Trophoblast cell (in vitro differentiated cells and primary cell): ENCODE data around the gene ANKS1B.

Experiments
- DNase-seq, 2 donors: peaks; one replicate each; pipeline ENCODE4 v3.0.0-alpha.2; 2016
- H2AFZ ChIP-seq: 2 replicates; pipeline ENCODE4 v1.6.1; 2013; ENCODE audit warnings: low read length, moderate library complexity, mild to moderate bottlenecking; ENCODE audit not compliant: insufficient read depth, poor library complexity
- H2AK5ac ChIP-seq: 2 replicates; pipeline ENCODE4 v1.6.1; 2013; ENCODE audit warnings: mild to moderate bottlenecking, low read length
- H2BK120ac ChIP-seq: 2 replicates; pipeline ENCODE4 v1.6.1; 2013; ENCODE audit warnings: low read length, mild to moderate bottlenecking, moderate library complexity; ENCODE audit not compliant: insufficient read depth, poor library complexity
- H2BK12ac ChIP-seq: 2 replicates; pipeline ENCODE4 v1.6.1; 2013; ENCODE audit warnings: mild to moderate bottlenecking, low read length, moderate library complexity
- H2BK5ac ChIP-seq: 2 replicates; pipeline ENCODE4 v1.6.1; 2013; ENCODE audit warnings: low read length, low read depth, moderate library complexity, mild to moderate bottlenecking; ENCODE audit not compliant: poor library complexity
- H3K14ac ChIP-seq: 2 replicates; pipeline ENCODE4 v1.6.1; 2013; ENCODE audit warnings: mild to moderate bottlenecking, low read length
- H3K18ac ChIP-seq: 2 replicates; pipeline ENCODE4 v1.6.1; 2013; ENCODE audit warnings: mild to moderate bottlenecking, low read length
- H3K23ac ChIP-seq: 2 replicates; pipeline ENCODE4 v1.6.1; 2013; ENCODE audit warnings: low read length
- H3K27ac ChIP-seq: 2 replicates; pipeline ENCODE4 v1.5.1; 2013; ENCODE audit warnings: low read depth, mild to moderate bottlenecking, inconsistent platforms, low read length, moderate library complexity
- H3K27me3 ChIP-seq: 2 replicates; pipeline ENCODE4 v1.6.1; 2013; ENCODE audit warnings: inconsistent platforms, mild to moderate bottlenecking, low read length, moderate library complexity; ENCODE audit not compliant: insufficient read depth
- H3K36me3 ChIP-seq, 2 experiments: 1 replicate in 1 of 2; 2 replicates in 1 of 2; pipeline ENCODE4 v1.6.1; 2013; ENCODE audit warnings: low read length in 2 of 2, mild to moderate bottlenecking in 2 of 2, moderate library complexity in 1 of 2; ENCODE audit not compliant: insufficient read depth in 2 of 2, control insufficient read depth in 1 of 2
- H3K4ac ChIP-seq: 2 replicates; pipeline ENCODE4 v1.6.1; 2013; ENCODE audit warnings: low read depth, mild to moderate bottlenecking, low read length, moderate library complexity
- H3K4me1 ChIP-seq, 2 experiments: 1 replicate in 1 of 2; 2 replicates in 1 of 2; pipeline ENCODE4 v1.6.1; 2013; ENCODE audit warnings: low read length in 2 of 2, mild to moderate bottlenecking in 2 of 2, moderate library complexity in 1 of 2; ENCODE audit not compliant: insufficient read depth in 2 of 2, control insufficient read depth in 1 of 2
- H3K4me2 ChIP-seq: 2 replicates; pipeline ENCODE4 v1.6.1; 2013; ENCODE audit warnings: inconsistent platforms, mild to moderate bottlenecking, low read length, moderate library complexity
- H3K4me3 ChIP-seq: 2 replicates; pipeline ENCODE4 v1.5.1; 2013; ENCODE audit warnings: mild to moderate bottlenecking, low read depth, low read length, inconsistent platforms
- H3K79me1 ChIP-seq: one replicate; pipeline ENCODE4 v1.6.1; 2013; ENCODE audit warnings: low read length
- H3K79me2 ChIP-seq: 2 replicates; pipeline ENCODE4 v1.6.1; 2013; ENCODE audit warnings: low read length, mild to moderate bottlenecking; ENCODE audit not compliant: control insufficient read depth, insufficient read depth, poor library complexity
- H3K9ac ChIP-seq: 2 replicates; pipeline ENCODE4 v1.6.1; 2013; ENCODE audit warnings: mild to moderate bottlenecking, low read length
- H3K9me3 ChIP-seq: 2 replicates; pipeline ENCODE4 v1.6.1; 2013; ENCODE audit warnings: low read depth, mild to moderate bottlenecking, control low read depth, inconsistent platforms, low read length; ENCODE audit not compliant: insufficient read depth
- H4K12ac ChIP-seq: 2 replicates; pipeline ENCODE4 v1.6.1; 2013; ENCODE audit warnings: low read depth, mild to moderate bottlenecking, low read length, moderate library complexity
- H4K8ac ChIP-seq: 2 replicates; pipeline ENCODE4 v1.6.1; 2013; ENCODE audit warnings: low read depth, mild to moderate bottlenecking, low read length, moderate library complexity
- H4K91ac ChIP-seq: one replicate; pipeline ENCODE4 v1.6.1; 2013; ENCODE audit warnings: low read depth, mild to moderate bottlenecking, low read length, moderate library complexity
- WGBS: extraction: QIAGEN DNeasy Blood & Tissue Kit; methylation state at CpG from one replicate; pipeline ENCODE4 v1.1.7; 2013; ENCODE audit warnings: missing lambda C conversion rate; ENCODE audit not compliant: insufficient read length, insufficient coverage; ENCODE audit errors: extremely low coverage; 5-methylcytosine and 5-hydroxymethylcytosine counted together

Gene ANKS1B

DNA sequence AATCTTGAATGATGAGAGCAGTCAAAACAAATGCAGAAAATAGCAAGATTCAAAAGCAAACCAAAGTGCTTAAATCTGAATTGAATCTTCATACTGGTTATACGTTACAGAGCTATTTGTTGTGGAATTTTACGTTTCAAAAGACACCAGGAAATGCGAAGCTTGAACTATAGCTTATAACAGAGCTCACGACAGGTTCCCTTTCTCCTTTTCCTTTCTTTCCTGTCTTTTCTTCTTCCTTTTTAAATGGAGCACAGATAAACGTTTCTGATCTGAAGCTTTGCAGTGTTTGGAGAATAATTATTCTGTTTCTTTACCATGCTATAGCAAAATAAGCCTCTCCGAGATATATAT, 829.8 kb downstream of the ANKS1B start:
- H3K9ac ChIP-seq, result no peak overlapping the region

GRCh38 chr12:99154216-99154982, 830.3 kb downstream of the ANKS1B start:
- Histone ChIP-seq H3K4me1 (no peaks in the 10 kb centered on the region), H4K8ac (no peak overlapping the region)
- WGBS, result no CpG with 5 or more reads among the region's 17 CpGs

More for the DNA sequence above, 829.8 kb downstream of the ANKS1B start:
- no peak overlapping the region for H3K14ac ChIP-seq
- no peak overlapping the region for H3K23ac ChIP-seq
- H3K79me1 ChIP-seq, result no peaks in the 10 kb centered on the region
- H2BK5ac ChIP-seq, result no peak overlapping the region
- no peak overlapping the region for H2BK12ac ChIP-seq
- H3K27ac ChIP-seq, result no peak overlapping the region
- no peak overlapping the region for H3K4me2 ChIP-seq
- no peak overlapping the region for H3K18ac ChIP-seq
- H4K91ac ChIP-seq, result no peak overlapping the region
- H3K4me1 ChIP-seq, result no peaks in the 10 kb centered on the region
- no peak overlapping the region for H4K12ac ChIP-seq
- H3K79me2 ChIP-seq, result no peaks in the 10 kb centered on the region
- H3K4me3 ChIP-seq, result no peak overlapping the region
- H2AK5ac ChIP-seq, result no peak overlapping the region
- H3K27me3 ChIP-seq, result no peaks in the 10 kb centered on the region
- no peak overlapping the region for H2BK120ac ChIP-seq
- WGBS, result no CpG with 5 or more reads among the region's 6 CpGs
- no peak for DNase-seq
- H3K36me3 ChIP-seq, result no peaks in the 10 kb centered on the region
- H3K4ac ChIP-seq, result no peak overlapping the region
- no peak overlapping the region for H4K8ac ChIP-seq
- no peak overlapping the region for H2AFZ ChIP-seq
- no peaks in the 10 kb centered on the region for H3K9me3 ChIP-seq

DNA sequence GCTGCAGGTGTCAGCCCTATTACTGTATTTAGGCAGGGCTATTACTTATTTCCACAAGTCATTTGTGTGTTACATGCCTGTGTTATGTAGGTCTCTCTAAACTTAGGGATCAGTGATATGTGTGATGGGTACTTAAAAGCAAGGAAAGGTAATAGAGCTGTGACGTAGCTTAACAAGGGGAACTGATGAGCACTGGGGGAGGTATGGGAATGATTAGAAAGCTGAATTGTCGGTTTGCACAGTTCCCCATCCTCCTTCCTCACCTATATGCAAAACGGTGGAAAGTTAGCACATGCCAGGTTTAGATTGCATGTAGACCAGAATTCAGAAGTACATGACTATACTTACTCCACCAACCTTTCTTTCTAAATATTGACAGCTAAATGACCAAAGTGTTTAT, 831.4 kb downstream of the ANKS1B start:
- Histone ChIP-seq H2AK5ac (no peak overlapping the region), H3K9me3 (no peaks in the 10 kb centered on the region), H3K36me3 (no peaks in the 10 kb centered on the region), H3K27ac (no peak overlapping the region), H2BK12ac (no peak overlapping the region), H2BK5ac (no peak overlapping the region), H2BK120ac (no peak overlapping the region), H3K14ac (no peak overlapping the region), H3K79me1 (no peaks in the 10 kb centered on the region), H3K27me3 (no peaks in the 10 kb centered on the region), H3K23ac (no peak overlapping the region), H3K79me2 (no peaks in the 10 kb centered on the region), H4K8ac (no peak overlapping the region), H2AFZ (no peak overlapping the region), H3K4me2 (no peak overlapping the region), H4K12ac (no peak overlapping the region), H3K4me3 (no peak overlapping the region), H3K9ac (no peak overlapping the region), H3K18ac (no peak overlapping the region), H3K4me1 (no peaks in the 10 kb centered on the region), H3K4ac (no peak overlapping the region), H4K91ac (no peak overlapping the region)
- no CpG with 5 or more reads among the region's 3 CpGs for WGBS
- DNase-seq, result no peak

More at GRCh38 chr12:99154216-99154982, 830.3 kb downstream of the ANKS1B start:
- H3K4me2 ChIP-seq, result no peak overlapping the region
- H3K9me3 ChIP-seq, result no peaks in the 10 kb centered on the region
- H3K27ac ChIP-seq, result no peak overlapping the region
- no peaks in the 10 kb centered on the region for H3K36me3 ChIP-seq
- H3K4me3 ChIP-seq, result no peak overlapping the region
- no peak overlapping the region for H3K18ac ChIP-seq
- no peak overlapping the region for H4K91ac ChIP-seq
- no peaks in the 10 kb centered on the region for H3K27me3 ChIP-seq
- H2AFZ ChIP-seq, result no peak overlapping the region
- H3K9ac ChIP-seq, result no peak overlapping the region
- no peak overlapping the region for H2BK12ac ChIP-seq
- no peaks in the 10 kb centered on the region for H3K79me1 ChIP-seq
- H2BK5ac ChIP-seq, result no peak overlapping the region
- H4K12ac ChIP-seq, result no peak overlapping the region
- H2BK120ac ChIP-seq, result no peak overlapping the region
- no peak overlapping the region for H3K23ac ChIP-seq
- H3K4ac ChIP-seq, result no peak overlapping the region
- no peaks in the 10 kb centered on the region for H3K79me2 ChIP-seq
- no peak for DNase-seq
- no peak overlapping the region for H2AK5ac ChIP-seq
- no peak overlapping the region for H3K14ac ChIP-seq

DNA sequence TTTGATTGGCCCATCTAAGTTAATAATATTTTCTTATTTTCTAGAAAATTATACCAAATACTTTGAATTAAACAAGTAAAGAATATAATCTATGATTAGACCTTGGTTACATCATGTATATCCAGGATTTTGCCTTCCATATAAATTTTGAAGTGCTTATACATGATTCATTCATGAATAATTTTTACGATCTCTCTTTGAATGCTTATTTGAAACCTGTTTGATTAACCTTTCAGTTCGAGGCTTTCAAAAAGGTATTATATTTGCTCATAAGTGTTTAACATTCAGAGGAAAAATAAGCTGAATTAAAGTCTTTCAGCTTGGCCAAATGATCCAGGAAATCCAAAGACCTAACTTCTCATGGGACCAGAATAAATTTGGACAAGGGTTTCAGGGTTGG, 832.4 kb downstream of the ANKS1B start:
- no peak overlapping the region for H4K12ac ChIP-seq
- no peak overlapping the region for H2AK5ac ChIP-seq
- H3K4me3 ChIP-seq, result no peak overlapping the region
- H3K79me1 ChIP-seq, result no peaks in the 10 kb centered on the region
- no peaks in the 10 kb centered on the region for H3K79me2 ChIP-seq
- no peak overlapping the region for H3K14ac ChIP-seq
- H2BK120ac ChIP-seq, result no peak overlapping the region
- H3K4me2 ChIP-seq, result no peak overlapping the region
- H3K9me3 ChIP-seq, result no peaks in the 10 kb centered on the region
- H2BK5ac ChIP-seq, result no peak overlapping the region
- no peak overlapping the region for H4K8ac ChIP-seq
- no peak overlapping the region for H3K18ac ChIP-seq
- H2AFZ ChIP-seq, result no peak overlapping the region
- no peak overlapping the region for H2BK12ac ChIP-seq
- no peak overlapping the region for H3K23ac ChIP-seq
- no peak overlapping the region for H3K27ac ChIP-seq
- no peak overlapping the region for H3K4ac ChIP-seq
- H3K4me1 ChIP-seq, result no peaks in the 10 kb centered on the region
- H3K9ac ChIP-seq, result no peak overlapping the region
- H3K27me3 ChIP-seq, result no peaks in the 10 kb centered on the region
- WGBS, result no CpG with 5 or more reads among the region's 2 CpGs
- DNase-seq, result no peak
- no peak overlapping the region for H4K91ac ChIP-seq
- no peaks in the 10 kb centered on the region for H3K36me3 ChIP-seq
